GM23338 (cell line): Measurements from ENCODE around the gene RBM33. TPM values are rescaled to one million over a fixed set of nuclear protein-coding genes. Genes with fewer than 3 reads are reported as not detected.

ENCODE experiments used
- ATAC-seq: fragments of 200-7000 bp; cut with Tn5 transposase; 3 replicates; pipeline ENCODE4 v1.9.1; 2020
- DNase-seq: peaks from one replicate; pipeline ENCODE4 v3.0.0-alpha.2; 2015; ENCODE audit warnings: low spot score
- H2AFZ ChIP-seq: fragments of 200-600 bp; sonication (generic); 2 replicates; pipeline ENCODE4 v1.8.0; 2016; ENCODE audit warnings: antibody characterized with exemption, mild to moderate bottlenecking, moderate library complexity
- H3F3A ChIP-seq: fragments of 200-600 bp; sonication (generic); replicated peaks from 2 replicates; pipeline ENCODE4 v1.8.0; 2017; ENCODE audit warnings: antibody characterized with exemption, mixed run types, low read depth
- H3K27ac ChIP-seq: fragments of 200-600 bp; sonication (generic); 2 replicates; pipeline ENCODE4 v1.6.1; 2016; ENCODE audit warnings: low read depth
- H3K27me3 ChIP-seq: fragments of 200-600 bp; sonication (generic); 2 replicates; pipeline ENCODE4 v1.8.0; 2016; ENCODE audit warnings: mild to moderate bottlenecking, mixed run types, moderate library complexity; ENCODE audit not compliant: insufficient read depth
- H3K36me3 ChIP-seq: fragments of 200-600 bp; sonication (generic); 2 replicates; pipeline ENCODE4 v1.8.0; 2016; ENCODE audit warnings: mild to moderate bottlenecking; ENCODE audit not compliant: insufficient read depth
- H3K4me1 ChIP-seq: fragments of 200-600 bp; sonication (generic); 2 replicates; pipeline ENCODE4 v1.8.0; 2016; ENCODE audit warnings: mild to moderate bottlenecking, moderate library complexity; ENCODE audit not compliant: insufficient read depth
- H3K4me2 ChIP-seq: fragments of 200-600 bp; sonication (generic); 2 replicates; pipeline ENCODE4 v1.7.1; 2017; ENCODE audit warnings: mixed run types
- H3K4me3 ChIP-seq: fragments of 200-600 bp; sonication (generic); 2 replicates; pipeline ENCODE4 v1.6.1; 2016; ENCODE audit warnings: mixed run types
- H3K79me2 ChIP-seq: fragments of 200-600 bp; sonication (generic); replicated peaks from 2 replicates; pipeline ENCODE4 v1.8.0; 2017; ENCODE audit warnings: mild to moderate bottlenecking; ENCODE audit not compliant: insufficient read depth
- H3K9me2 ChIP-seq: fragments of 200-600 bp; sonication (generic); 2 replicates; pipeline ENCODE4 v1.8.0; 2017; ENCODE audit not compliant: insufficient read depth
- H4K20me1 ChIP-seq: fragments of 200-600 bp; sonication (generic); replicated peaks from 2 replicates; pipeline ENCODE4 v1.8.0; 2017; ENCODE audit warnings: mild to moderate bottlenecking; ENCODE audit not compliant: insufficient read depth
- H3K27ac Mint-ChIP-seq: 2 replicates; pipeline ENCODE4 v1.8.0; 2020; ENCODE audit warnings: inconsistent platforms, mild to moderate bottlenecking, moderate library complexity, mixed read lengths
- H3K27me3 Mint-ChIP-seq: 3 replicates; pipeline ENCODE4 v1.8.0; 2022; ENCODE audit warnings: low read depth, mild to moderate bottlenecking, moderate library complexity, mixed read lengths, inconsistent platforms; ENCODE audit not compliant: insufficient read depth, poor library complexity
- H3K36me3 Mint-ChIP-seq: 3 replicates; pipeline ENCODE4 v1.8.0; 2021; ENCODE audit warnings: low read depth, mild to moderate bottlenecking, inconsistent platforms, moderate library complexity, mixed read lengths
- H3K4me1 Mint-ChIP-seq: 3 replicates; pipeline ENCODE4 v1.8.0; 2020; ENCODE audit warnings: mild to moderate bottlenecking, inconsistent platforms, mixed read lengths
- H3K4me3 Mint-ChIP-seq: 3 replicates; pipeline ENCODE4 v1.8.0; 2021; ENCODE audit warnings: moderate library complexity, mild to moderate bottlenecking, inconsistent platforms, mixed read lengths
- H3K9me3 Mint-ChIP-seq: 3 replicates; pipeline ENCODE4 v1.8.0; 2020; ENCODE audit warnings: moderate library complexity, mild to moderate bottlenecking, inconsistent platforms, mixed read lengths
- CREB1 ChIP-seq: fragments of 250-450 bp; sonication (Bioruptor Pico); IDR thresholded peaks from 2 replicates; pipeline ENCODE4 v1.5.0; 2020; ENCODE audit warnings: low read depth, mild to moderate bottlenecking, moderate library complexity
- EZH2phosphoT487 ChIP-seq: fragments of 200-600 bp; sonication (generic); IDR thresholded peaks from one replicate; pipeline ENCODE4 v1.8.1; 2018; ENCODE audit warnings: antibody characterized with exemption; ENCODE audit not compliant: unreplicated experiment
- JUNB ChIP-seq: IDR thresholded peaks from one replicate; pipeline ENCODE4 v1.6.1; 2016; ENCODE audit warnings: antibody characterized with exemption; ENCODE audit not compliant: unreplicated experiment
- NANOG ChIP-seq: IDR thresholded peaks from 2 replicates; pipeline ENCODE4 v1.6.1; 2016; ENCODE audit warnings: antibody characterized with exemption, borderline replicate concordance
- POLR2AphosphoS5 ChIP-seq: IDR thresholded peaks from 2 replicates; pipeline ENCODE4 v1.6.1; 2016; ENCODE audit warnings: antibody characterized with exemption, low read depth
- STAT1 ChIP-seq: IDR thresholded peaks from one replicate; pipeline ENCODE4 v1.6.1; 2016; ENCODE audit warnings: antibody characterized with exemption; ENCODE audit not compliant: unreplicated experiment
- ZNF114 ChIP-seq: fragments of 250-450 bp; sonication (Bioruptor Pico); IDR thresholded peaks from 2 replicates; pipeline ENCODE4 v1.5.0; 2020; ENCODE audit warnings: mild to moderate bottlenecking, moderate library complexity
- ZNF331 ChIP-seq: fragments of 250-450 bp; sonication (Bioruptor Pico); IDR thresholded peaks from 2 replicates; pipeline ENCODE4 v1.5.0; 2020; ENCODE audit warnings: low read depth, mild to moderate bottlenecking, moderate library complexity
- polyA plus RNA-seq: library from polyadenylated mRNA; unstranded; fragments of >200 nt; fragmentation: Nextera tagmentation; extraction: Ambion mirVana; gene quantifications from 2 replicates; pipeline ENCODE4 v1.2.1, GENCODE V29; 2016
- total RNA-seq: library from RNA; depleted of rRNA; stranded (reverse); fragments of >200 nt; shearing (Covaris generic); gene quantifications from 2 replicates; pipeline ENCODE4 v1.2.3, GENCODE V29; 2014
- TF ChIP-seq, protein P1 (sequence below): IDR thresholded peaks from 2 replicates; pipeline ENCODE4 v1.6.1; 2016; ENCODE audit warnings: antibody characterized with exemption
- TF ChIP-seq, protein P2 (sequence below), 2 experiments: fragments of 200-600 bp in 1 of 2; sonication (generic) in 1 of 2; conservative IDR thresholded peaks; 2 replicates each; pipeline versions ENCODE4 v1.5.1 to v1.6.1; 2016 to 2017; ENCODE audit warnings: antibody characterized with exemption in 2 of 2, low read depth in 2 of 2, mild to moderate bottlenecking in 2 of 2, moderate library complexity in 1 of 2
- TF ChIP-seq, protein P3 (sequence below): IDR thresholded peaks from one replicate; pipeline ENCODE4 v1.6.1; 2018; ENCODE audit warnings: antibody characterized with exemption; ENCODE audit not compliant: unreplicated experiment

RBM33 gene
- total and polyA plus RNA-seq, 2 experiments from 2014 or later = 47.7 to 94.7 TPM

DNA sequence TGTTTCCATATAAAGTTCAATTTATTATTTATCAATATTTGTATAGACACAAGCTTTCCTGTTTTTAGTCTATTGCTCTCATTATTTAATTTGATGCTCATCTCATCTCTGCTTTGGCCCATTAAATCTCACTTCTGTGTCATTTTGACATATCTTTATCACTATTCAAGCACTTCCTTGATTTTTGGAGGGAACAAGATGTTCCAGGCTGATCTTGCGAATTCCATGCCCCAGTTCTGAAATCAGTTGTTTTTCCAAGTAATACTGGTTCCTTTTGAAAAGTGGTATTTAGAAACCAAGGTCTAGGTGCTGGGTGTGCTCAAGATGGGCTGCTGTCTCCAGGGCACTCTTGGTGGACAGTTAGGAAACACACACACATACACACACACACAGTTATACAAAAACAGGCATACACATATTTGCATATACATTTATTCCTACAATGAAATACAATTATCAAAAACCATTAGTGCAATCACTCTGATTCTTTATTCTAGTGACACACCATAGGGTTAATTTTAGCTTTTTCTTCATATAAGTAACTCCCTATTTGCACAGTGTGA is 4.4 kb upstream of the RBM33 start (continued):
- TF ChIP-seq, protein P1, sequence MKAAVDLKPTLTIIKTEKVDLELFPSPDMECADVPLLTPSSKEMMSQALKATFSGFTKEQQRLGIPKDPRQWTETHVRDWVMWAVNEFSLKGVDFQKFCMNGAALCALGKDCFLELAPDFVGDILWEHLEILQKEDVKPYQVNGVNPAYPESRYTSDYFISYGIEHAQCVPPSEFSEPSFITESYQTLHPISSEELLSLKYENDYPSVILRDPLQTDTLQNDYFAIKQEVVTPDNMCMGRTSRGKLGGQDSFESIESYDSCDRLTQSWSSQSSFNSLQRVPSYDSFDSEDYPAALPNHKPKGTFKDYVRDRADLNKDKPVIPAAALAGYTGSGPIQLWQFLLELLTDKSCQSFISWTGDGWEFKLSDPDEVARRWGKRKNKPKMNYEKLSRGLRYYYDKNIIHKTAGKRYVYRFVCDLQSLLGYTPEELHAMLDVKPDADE = no peak
- TF ChIP-seq, protein P2, sequence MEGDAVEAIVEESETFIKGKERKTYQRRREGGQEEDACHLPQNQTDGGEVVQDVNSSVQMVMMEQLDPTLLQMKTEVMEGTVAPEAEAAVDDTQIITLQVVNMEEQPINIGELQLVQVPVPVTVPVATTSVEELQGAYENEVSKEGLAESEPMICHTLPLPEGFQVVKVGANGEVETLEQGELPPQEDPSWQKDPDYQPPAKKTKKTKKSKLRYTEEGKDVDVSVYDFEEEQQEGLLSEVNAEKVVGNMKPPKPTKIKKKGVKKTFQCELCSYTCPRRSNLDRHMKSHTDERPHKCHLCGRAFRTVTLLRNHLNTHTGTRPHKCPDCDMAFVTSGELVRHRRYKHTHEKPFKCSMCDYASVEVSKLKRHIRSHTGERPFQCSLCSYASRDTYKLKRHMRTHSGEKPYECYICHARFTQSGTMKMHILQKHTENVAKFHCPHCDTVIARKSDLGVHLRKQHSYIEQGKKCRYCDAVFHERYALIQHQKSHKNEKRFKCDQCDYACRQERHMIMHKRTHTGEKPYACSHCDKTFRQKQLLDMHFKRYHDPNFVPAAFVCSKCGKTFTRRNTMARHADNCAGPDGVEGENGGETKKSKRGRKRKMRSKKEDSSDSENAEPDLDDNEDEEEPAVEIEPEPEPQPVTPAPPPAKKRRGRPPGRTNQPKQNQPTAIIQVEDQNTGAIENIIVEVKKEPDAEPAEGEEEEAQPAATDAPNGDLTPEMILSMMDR (conservative IDR thresholded peaks at IDR 0.05; ENCODE audit: low read depth in 2 of 2) = no peak
- TF ChIP-seq CREB1 (no peak), NANOG (no peak)

DNA sequence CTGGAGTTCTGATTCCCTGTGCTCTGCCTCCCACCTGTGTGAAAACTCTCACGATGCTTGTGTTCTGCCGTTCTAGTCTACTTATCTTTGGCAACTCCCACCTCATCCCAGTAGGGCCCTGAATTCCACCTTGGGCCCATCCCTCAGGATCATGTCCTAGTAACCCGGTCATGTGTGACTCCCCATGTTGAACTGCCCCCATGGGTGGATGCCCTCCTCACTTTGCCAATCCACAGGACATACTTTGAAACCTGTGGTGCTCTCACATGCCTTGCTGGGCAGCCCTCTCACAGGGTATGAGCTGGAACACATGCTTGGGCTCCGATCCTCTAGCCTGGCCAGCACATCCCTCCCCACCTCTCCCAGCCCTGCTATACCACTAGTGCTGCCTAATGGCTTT is 3.8 kb upstream of the RBM33 start:
- Histone ChIP-seq H3K4me1 (no peaks in the 10 kb centered on the region), H3K27ac (no peak overlapping the region), H3K4me3 (no peak overlapping the region), H3K36me3 (peaks cover 38% of the 10 kb centered on the region), H3K79me2 (peaks cover 20% of the 10 kb centered on the region), H3K4me2 (no peak overlapping the region), H3K27me3 (peaks cover 6% of the 10 kb centered on the region; the same call in 1 of the 2 replicates), H3F3A (no peaks in the 10 kb centered on the region), H2AFZ (no peak overlapping the region), H3K9me2 (no peaks in the 10 kb centered on the region), H4K20me1 (no peaks in the 10 kb centered on the region)
- peaks cover 29% of the 10 kb centered on the region for H3K27me3 Mint-ChIP-seq
- TF ChIP-seq EZH2phosphoT487 (no peak), STAT1 (no peak), NANOG (no peak)
- TF ChIP-seq, protein P3, sequence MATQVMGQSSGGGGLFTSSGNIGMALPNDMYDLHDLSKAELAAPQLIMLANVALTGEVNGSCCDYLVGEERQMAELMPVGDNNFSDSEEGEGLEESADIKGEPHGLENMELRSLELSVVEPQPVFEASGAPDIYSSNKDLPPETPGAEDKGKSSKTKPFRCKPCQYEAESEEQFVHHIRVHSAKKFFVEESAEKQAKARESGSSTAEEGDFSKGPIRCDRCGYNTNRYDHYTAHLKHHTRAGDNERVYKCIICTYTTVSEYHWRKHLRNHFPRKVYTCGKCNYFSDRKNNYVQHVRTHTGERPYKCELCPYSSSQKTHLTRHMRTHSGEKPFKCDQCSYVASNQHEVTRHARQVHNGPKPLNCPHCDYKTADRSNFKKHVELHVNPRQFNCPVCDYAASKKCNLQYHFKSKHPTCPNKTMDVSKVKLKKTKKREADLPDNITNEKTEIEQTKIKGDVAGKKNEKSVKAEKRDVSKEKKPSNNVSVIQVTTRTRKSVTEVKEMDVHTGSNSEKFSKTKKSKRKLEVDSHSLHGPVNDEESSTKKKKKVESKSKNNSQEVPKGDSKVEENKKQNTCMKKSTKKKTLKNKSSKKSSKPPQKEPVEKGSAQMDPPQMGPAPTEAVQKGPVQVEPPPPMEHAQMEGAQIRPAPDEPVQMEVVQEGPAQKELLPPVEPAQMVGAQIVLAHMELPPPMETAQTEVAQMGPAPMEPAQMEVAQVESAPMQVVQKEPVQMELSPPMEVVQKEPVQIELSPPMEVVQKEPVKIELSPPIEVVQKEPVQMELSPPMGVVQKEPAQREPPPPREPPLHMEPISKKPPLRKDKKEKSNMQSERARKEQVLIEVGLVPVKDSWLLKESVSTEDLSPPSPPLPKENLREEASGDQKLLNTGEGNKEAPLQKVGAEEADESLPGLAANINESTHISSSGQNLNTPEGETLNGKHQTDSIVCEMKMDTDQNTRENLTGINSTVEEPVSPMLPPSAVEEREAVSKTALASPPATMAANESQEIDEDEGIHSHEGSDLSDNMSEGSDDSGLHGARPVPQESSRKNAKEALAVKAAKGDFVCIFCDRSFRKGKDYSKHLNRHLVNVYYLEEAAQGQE = no peak
- no peak overlapping the region for H3K27ac Mint-ChIP-seq
- no peak overlapping the region for H3K4me3 Mint-ChIP-seq
- H3K36me3 Mint-ChIP-seq = peaks cover 83% of the 10 kb centered on the region
- no peak for ATAC-seq
- peaks cover 82% of the 10 kb centered on the region for H3K9me3 Mint-ChIP-seq
- no peak for DNase-seq
- peaks cover 7% of the 10 kb centered on the region for H3K4me1 Mint-ChIP-seq

DNA sequence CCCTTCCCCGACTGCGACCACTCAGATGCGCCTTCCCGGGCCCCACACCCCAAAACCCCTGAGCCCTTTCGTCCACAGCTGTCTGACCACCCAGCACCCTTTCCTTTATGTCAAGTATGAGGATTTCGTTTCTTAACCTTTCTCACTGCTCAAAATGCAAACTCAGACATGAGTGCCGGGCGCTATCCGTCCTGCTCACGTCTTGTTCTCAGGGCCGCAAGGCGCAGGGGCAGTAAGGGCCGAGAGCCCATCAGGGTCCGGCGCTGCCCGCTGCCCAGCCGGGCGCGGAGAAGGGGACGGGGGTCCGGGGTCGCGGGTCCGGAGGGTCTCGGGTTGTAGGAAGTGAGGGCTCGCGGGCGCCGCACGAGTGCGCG is 670 bp upstream of the RBM33 start:
- TF ChIP-seq NANOG (no peak), ZNF331 (CRISPR knock-in tag) (no peak), POLR2AphosphoS5 (no peak), ZNF114 (no peak), JUNB (no peak), EZH2phosphoT487 (no peak)
- TF ChIP-seq, protein P2 (conservative IDR thresholded peaks at IDR 0.05; ENCODE audit: low read depth in 2 of 2) = no peak
- Mint-ChIP-seq H3K4me1 (peaks cover 18% of the 10 kb centered on the region), H3K27me3 (peaks cover 17% of the 10 kb centered on the region), H3K4me3 (peak overlapping the region; percentile 95), H3K9me3 (peaks cover 58% of the 10 kb centered on the region), H3K36me3 (peaks cover 77% of the 10 kb centered on the region), H3K27ac (peak overlapping the region; percentile 93)
- Histone ChIP-seq H3K79me2 (peaks cover 51% of the 10 kb centered on the region), H3K4me2 (peak overlapping the region; percentile 81), H3K4me1 (peaks cover 9% of the 10 kb centered on the region), H3F3A (no peaks in the 10 kb centered on the region), H2AFZ (peak overlapping the region; percentile 99), H4K20me1 (no peaks in the 10 kb centered on the region; the same call in none of the 2 replicates), H3K36me3 (peaks cover 38% of the 10 kb centered on the region), H3K9me2 (no peaks in the 10 kb centered on the region), H3K27me3 (no peaks in the 10 kb centered on the region; the same call in 1 of the 2 replicates), H3K4me3 (peak overlapping the region; percentile 96), H3K27ac (peak overlapping the region; percentile 97)
- DNase-seq (no peak), ATAC-seq (no peak)
